ENCODE measurements around the gene KCNA4.
"Not testable (repeated sequence)": the region's sequence is repeated elsewhere in the genome, so short reads cannot be mapped to it uniquely, and the experiment has no call there.

The KCNA4 gene

GRCh38 chr11:29989174-29989970 lies 27.5 kb downstream of the KCNA4 start:
- no peak for DNase-seq

DNA sequence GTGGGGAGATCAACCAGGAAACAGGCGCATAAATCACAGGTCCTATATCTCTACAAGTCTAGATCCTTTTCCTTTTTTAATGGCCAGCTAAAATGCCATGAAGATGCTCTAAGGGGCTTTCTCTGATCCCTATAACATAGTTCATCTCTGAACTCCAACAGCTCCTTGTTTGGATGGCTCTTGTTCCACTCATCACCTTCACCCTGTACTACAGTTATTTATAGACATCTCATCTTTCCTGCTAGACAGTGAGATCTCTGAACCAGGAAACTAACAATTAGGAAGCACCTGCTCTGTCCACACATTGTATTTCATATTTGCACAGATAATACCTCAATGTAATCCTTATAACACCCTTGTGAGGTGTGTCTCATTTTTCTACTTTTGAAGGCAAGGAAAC lies 31.6 kb downstream of the KCNA4 start:
- no peak for DNase-seq

DNA sequence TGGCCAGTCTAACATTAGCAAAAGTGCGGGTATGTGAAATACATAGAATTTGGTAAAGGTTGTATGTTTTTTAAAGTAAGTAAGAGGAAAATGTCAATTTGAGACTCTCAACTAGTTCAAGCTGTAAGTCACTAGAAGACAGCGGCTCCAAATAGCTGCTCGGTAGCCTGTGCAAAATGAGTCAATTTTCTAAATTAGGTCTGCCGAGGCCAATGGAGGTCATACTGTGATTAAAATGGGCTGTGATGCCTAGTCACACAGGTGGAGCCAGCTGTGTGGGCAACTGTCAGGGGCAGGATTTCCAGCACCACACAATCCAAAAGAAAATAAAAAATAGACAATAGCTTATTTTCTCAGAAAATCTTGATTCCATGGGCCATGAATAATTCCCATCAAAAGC lies 32.3 kb downstream of the KCNA4 start:
- DNase-seq: no peak

DNA sequence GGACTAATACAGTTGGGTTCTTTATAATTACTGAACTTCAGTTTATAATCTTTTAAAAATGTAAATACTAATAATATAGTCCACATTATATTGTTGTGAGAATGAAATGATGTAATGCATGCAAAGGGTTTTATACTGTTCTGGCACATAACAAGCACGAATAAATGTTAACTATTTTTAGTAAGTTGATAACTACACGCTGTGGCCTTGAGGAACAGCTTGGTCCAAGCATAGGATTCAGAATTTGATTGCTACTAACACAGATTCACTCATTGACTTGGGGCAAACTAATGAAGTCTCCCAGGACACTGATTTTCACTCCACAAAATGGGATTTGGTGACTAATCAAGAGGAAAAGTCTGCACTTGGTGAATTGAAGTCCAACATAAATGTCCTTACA lies 38.3 kb downstream of the KCNA4 start:
- no peak for DNase-seq

DNA sequence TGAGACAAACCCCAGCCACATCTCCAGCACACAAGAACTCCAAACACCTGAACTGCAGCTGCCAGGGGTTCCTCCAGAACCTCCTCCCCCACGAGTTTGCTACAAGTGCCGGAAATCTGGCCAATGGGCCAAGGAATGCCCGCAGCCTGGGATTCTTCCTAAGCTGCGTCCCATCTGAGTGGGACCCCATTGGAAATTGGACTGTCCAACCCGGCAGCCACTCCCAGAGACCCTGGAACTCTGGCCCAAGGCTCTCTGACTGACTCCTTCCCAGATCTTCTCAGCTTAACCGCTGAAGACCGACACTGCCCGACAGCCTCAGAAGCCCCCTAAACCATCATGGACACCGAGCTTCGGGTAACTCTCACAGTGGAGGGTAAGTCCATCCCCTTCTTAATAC lies 41.2 kb downstream of the KCNA4 start:
- DNase-seq: not testable (repeated sequence)

GRCh38 chr11:29963796-29964195 lies 53.0 kb downstream of the KCNA4 start:
- DNase-seq: no peak

GRCh38 chr11:29963036-29963435 lies 53.8 kb downstream of the KCNA4 start:
- no peak for DNase-seq

GRCh38 chr11:29962243-29962642 lies 54.6 kb downstream of the KCNA4 start:
- DNase-seq: no peak

All from activated CD4-positive, CD25-positive, alpha-beta regulatory T cell (primary cell).